Iris pigment epithelial cell (primary cell): ENCODE results near the gene ADAM17.
A peak's percentile ranks its signal among the peaks of the same experiment; 100 is the strongest.

ENCODE experiments used
- DNase-seq: peaks from one replicate; pipeline ENCODE4 v3.0.0-alpha.2; 2011; ENCODE audit warnings: low read depth

The ADAM17 gene

DNA sequence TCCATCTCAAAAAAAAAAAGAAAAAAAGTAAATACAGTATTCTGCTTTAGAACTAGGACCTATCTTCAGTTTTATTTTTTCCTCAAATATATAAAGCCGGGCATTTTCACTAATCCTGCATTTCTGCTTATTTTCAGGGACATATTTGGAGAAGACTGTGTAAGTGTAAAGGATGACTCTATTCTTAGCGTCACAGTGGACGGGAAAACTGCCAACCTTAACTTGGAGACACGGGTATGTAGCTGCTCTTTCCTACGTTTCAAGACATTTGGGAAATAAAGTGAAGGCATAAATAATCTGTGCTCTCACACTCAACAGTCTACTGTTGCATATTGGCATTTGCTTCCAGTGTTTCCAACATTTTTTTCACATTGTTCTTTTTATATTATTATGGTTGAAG is 84.4 kb downstream of the ADAM17 start:
- no peak for DNase-seq

- DNase-seq: no peak
Measured at GRCh38 chr2:9467687-9468086, 87.9 kb downstream of the ADAM17 start.

DNA sequence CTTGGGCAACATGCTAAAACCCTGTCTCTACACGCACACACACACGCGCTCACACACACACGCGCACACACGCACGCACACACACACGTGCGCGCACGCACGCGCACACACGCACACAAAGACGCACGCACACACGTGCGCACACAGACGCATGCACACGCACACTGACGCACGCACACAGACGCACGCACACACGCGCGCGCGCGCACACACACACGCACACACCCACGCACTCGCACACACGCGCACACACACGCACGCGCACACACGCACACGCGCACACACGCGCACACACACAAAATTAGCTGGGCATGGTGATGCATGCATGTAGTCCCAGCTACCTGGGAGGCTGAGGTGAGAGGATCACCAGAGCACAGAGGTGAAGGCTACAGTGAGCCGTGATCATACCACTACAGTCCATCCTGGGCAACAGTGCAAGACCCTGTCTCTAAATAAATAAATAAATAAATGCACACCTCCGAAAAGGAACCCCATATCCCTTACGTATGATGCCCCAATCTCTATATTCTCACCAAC is 89.4 kb downstream of the ADAM17 start:
- no peak for DNase-seq

DNA sequence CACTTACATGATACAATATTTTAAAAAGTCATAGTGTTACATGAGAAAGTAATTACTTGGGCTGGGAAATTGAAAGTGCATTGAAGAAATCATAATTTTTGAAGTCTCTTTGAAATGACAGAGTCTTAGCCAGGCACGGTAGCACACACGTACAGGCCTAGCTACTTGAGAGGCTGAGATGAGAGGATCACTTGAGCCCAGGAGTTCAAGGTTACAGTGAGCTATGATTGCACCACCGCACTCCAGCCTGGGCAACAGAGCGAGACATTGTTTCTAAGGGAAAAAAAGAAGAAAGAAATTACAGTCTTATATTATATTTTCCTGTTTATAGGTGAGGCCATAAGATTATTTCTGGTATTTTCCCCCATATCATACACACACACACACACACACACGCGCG is 90.5 kb downstream of the ADAM17 start:
- no peak for DNase-seq

DNA sequence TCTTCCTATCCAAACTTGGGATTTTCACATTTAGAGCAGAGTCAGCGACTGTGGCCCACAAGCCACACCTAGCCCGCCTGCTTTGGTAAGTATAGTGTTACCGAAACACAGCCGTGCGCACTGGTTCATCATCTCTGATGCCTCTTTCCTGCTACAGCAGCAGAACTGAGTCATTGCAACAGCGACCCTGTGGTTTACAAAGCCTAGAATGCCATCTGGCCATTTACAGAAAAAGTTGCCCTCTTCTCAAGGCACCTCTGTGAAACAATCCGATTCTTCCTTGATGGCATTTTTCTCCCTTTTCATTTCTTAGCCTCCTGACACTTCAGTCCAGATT is 92.0 kb downstream of the ADAM17 start:
- peak; percentile 53 for DNase-seq

GRCh38 chr2:9462886-9463697 is 92.5 kb downstream of the ADAM17 start:
- no peak for DNase-seq

DNA sequence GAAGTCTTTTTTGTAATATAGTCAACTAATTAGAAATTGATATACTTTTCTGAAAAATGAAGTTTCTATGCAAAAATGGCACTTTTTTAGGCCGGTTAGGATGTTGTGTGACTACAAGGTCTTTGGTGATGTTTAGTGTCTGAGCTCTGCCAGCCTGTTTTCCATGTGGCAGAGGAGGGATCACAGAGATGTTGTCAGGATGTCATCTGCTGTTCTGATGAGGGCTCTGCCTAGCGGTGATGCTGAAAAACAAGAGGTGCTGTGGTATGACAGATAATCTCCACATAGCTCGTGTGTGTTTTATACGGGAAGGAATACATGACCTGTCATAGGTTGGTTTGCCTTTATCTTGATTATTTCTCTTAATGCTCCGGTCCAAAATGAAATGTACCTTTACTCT is 93.3 kb downstream of the ADAM17 start:
- DNase-seq: no peak

- no peak for DNase-seq
Measured at GRCh38 chr2:9461079-9461478, 94.6 kb downstream of the ADAM17 start.

GRCh38 chr2:9460441-9461017 is 95.1 kb downstream of the ADAM17 start:
- DNase-seq: no peak

- DNase-seq: no peak
Measured at GRCh38 chr2:9451231-9451630, 104.4 kb downstream of the ADAM17 start.

DNA sequence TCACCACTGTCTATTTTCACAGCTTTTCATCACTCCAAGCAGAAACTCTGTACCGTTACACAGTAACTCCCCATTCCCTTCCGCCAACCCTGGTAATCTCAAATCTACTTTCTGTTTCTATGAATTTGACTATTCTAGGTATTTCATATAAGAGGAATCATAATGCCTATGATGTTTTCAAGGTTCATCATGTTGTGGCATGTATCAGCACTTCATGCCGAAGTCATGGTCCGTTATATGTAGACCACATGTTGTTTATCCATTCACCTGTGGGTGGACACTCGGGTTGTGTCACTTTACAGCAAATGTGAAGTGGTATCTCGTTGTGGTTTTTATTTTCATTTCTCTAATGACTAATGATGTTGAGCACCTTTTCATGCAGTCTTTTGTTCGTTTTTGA is 110.5 kb downstream of the ADAM17 start:
- DNase-seq: no peak

GRCh38 chr2:9443526-9443925 is 112.1 kb downstream of the ADAM17 start:
- no peak for DNase-seq

DNA sequence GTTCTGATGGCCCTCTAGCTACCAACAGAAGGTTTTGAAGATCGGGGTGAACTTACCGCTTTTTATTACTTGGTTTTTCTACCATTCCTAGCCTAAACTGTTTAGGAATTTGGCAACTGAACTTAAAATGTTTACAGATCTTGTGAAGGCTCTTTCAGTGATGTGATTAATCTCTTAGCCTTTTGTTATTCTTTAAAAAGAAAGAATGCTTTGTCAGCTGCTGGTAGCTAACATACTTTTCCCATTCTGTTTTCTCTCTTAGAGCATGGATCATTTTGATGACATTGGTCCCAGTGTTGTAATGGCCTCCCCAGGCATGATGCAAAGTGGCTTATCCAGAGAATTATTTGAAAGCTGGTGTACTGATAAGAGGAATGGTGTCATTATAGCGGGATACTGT is 114.1 kb downstream of the ADAM17 start:
- peak; percentile 7 for DNase-seq

- DNase-seq: peak; percentile 88
Measured at GRCh38 chr2:9440058-9440727, 115.4 kb downstream of the ADAM17 start.

DNA sequence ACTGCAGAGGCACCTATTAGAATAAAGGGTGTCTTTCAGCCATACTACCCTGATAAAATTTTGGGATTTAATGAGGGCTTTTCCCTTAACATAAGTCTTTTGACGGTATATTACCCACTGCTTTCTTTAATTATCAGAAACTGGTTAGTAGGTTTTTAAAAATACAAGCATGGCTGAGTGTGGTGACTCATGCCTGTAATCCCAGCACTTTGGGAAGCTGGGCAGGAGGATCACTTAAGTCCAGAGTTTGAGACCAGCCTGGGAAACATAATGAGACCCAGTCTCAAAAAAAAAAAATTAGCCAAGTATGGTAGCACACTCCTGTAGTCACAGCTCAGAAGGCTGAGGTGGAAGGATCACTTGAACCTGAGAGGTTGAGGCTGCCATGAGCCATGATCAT is 116.1 kb downstream of the ADAM17 start:
- DNase-seq: peak; percentile 63
